Endothelial cell of umbilical vein (primary cell): ENCODE measurements around the gene CES4A.

ENCODE experiments used
- TF ChIP-seq, protein P1 (sequence below), 2 donors: IDR thresholded peaks; 1 replicate in 1 of 2; 2 replicates in 1 of 2; pipeline ENCODE4 v1.5.1; 2011; ENCODE audit warnings: low read length in 2 of 2, mild to moderate bottlenecking in 2 of 2, moderate library complexity in 2 of 2, control low read depth in 1 of 2, inconsistent platforms in 1 of 2, low read depth in 1 of 2; ENCODE audit not compliant: insufficient read depth in 1 of 2; ENCODE audit errors: extremely low read depth in 1 of 2
- TF ChIP-seq, protein P2 (sequence below): IDR thresholded peaks from 2 replicates; pipeline ENCODE4 v1.6.1; 2011; ENCODE audit not compliant: insufficient read depth, insufficient read length

DNA sequence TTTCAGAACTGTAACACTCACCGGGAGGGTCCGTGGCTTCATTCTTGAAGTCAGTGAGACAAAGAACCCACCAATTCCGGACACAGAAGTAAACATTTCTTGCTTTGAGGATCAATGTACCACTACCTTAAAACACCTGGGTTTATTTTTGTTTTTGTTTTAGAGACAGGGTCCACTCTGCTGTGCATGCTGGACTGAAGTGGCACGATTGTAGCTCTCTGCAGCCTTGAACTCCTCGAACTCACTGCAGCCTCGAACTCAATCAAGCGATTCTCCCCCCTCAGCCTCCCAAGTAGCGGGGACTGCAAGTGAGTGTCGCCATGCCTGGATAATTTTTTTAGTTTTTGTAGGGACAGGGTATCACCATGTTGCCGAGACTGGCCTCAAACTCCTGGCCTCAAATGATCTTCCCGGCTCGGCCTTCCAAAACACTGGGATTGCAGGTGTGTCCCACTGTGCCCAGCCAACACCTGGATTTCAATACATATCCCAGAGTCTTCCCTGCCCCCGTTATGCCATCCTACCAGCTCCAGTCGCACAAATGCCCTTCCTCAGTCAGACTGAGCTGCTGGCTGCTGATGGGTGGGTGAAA is 13.0 kb upstream of the CES4A start:
- TF ChIP-seq, protein P1, sequence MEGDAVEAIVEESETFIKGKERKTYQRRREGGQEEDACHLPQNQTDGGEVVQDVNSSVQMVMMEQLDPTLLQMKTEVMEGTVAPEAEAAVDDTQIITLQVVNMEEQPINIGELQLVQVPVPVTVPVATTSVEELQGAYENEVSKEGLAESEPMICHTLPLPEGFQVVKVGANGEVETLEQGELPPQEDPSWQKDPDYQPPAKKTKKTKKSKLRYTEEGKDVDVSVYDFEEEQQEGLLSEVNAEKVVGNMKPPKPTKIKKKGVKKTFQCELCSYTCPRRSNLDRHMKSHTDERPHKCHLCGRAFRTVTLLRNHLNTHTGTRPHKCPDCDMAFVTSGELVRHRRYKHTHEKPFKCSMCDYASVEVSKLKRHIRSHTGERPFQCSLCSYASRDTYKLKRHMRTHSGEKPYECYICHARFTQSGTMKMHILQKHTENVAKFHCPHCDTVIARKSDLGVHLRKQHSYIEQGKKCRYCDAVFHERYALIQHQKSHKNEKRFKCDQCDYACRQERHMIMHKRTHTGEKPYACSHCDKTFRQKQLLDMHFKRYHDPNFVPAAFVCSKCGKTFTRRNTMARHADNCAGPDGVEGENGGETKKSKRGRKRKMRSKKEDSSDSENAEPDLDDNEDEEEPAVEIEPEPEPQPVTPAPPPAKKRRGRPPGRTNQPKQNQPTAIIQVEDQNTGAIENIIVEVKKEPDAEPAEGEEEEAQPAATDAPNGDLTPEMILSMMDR (IDR thresholded peaks at IDR 0.05; ENCODE audit: extremely low read depth in 1 of 2, insufficient read depth in 1 of 2, low read depth in 1 of 2, low read length in 2 of 2) = no peak
- TF ChIP-seq, protein P2, sequence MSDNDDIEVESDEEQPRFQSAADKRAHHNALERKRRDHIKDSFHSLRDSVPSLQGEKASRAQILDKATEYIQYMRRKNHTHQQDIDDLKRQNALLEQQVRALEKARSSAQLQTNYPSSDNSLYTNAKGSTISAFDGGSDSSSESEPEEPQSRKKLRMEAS = no peak
